Stimulated activated CD4-positive, alpha-beta T cell treated with anti-CD3 and anti-CD28 coated beads, Interleukin-12 subunit alpha, Interleukin-12 subunit beta, amount 100 ng/mL, for 48 hours (primary cell): ENCODE data around the gene KCNAB2.

Experiments used
- DNase-seq, 3 donors: peaks; one replicate each; pipeline ENCODE4 v3.0.0-alpha.2; 2020; ENCODE audit warnings: low read depth in 2 of 3, low spot score in 1 of 3

The KCNAB2 gene

GRCh38 chr1:6106977-6107376 is 61.3 kb downstream of the KCNAB2 start:
- no peak for DNase-seq

GRCh38 chr1:6107409-6108356 is 62.0 kb downstream of the KCNAB2 start:
- DNase-seq: no peak

GRCh38 chr1:6108476-6108875 is 62.8 kb downstream of the KCNAB2 start:
- DNase-seq: no peak

- DNase-seq: peak in 2 of 3 donors; percentile 24 to 25
Measured at GRCh38 chr1:6108937-6109614, 63.4 kb downstream of the KCNAB2 start.

- no peak for DNase-seq
Measured at GRCh38 chr1:6109688-6110087, 64.0 kb downstream of the KCNAB2 start.

GRCh38 chr1:6110326-6110725 is 64.6 kb downstream of the KCNAB2 start:
- no peak for DNase-seq

- DNase-seq: no peak
Measured at GRCh38 chr1:6111571-6111970, 65.9 kb downstream of the KCNAB2 start.

GRCh38 chr1:6111991-6112689 is 66.5 kb downstream of the KCNAB2 start:
- DNase-seq: no peak

GRCh38 chr1:6112690-6113005 is 67.0 kb downstream of the KCNAB2 start:
- DNase-seq: no peak

GRCh38 chr1:6113116-6113515 is 67.4 kb downstream of the KCNAB2 start:
- DNase-seq: no peak

GRCh38 chr1:6113745-6114144 is 68.1 kb downstream of the KCNAB2 start:
- DNase-seq: no peak

- DNase-seq: no peak
Measured at GRCh38 chr1:6116137-6116536, 70.4 kb downstream of the KCNAB2 start.

GRCh38 chr1:6117064-6117463 is 71.4 kb downstream of the KCNAB2 start:
- DNase-seq: no peak

- DNase-seq: no peak
Measured at GRCh38 chr1:6117624-6118023, 71.9 kb downstream of the KCNAB2 start.

- no peak for DNase-seq
Measured at GRCh38 chr1:6118415-6118814, 72.7 kb downstream of the KCNAB2 start.

- no peak for DNase-seq
Measured at GRCh38 chr1:6121021-6121421, 75.3 kb downstream of the KCNAB2 start.

- DNase-seq: no peak
Measured at GRCh38 chr1:6121651-6122370, 76.1 kb downstream of the KCNAB2 start.

GRCh38 chr1:6123083-6123482 is 77.4 kb downstream of the KCNAB2 start:
- no peak for DNase-seq

GRCh38 chr1:6123816-6124215 is 78.1 kb downstream of the KCNAB2 start:
- DNase-seq: no peak

GRCh38 chr1:6124341-6124740 is 78.7 kb downstream of the KCNAB2 start:
- DNase-seq: no peak

- no peak for DNase-seq
Measured at GRCh38 chr1:6124746-6125365, 79.2 kb downstream of the KCNAB2 start.
